NCI-H748 (cell line): ENCODE measurements around the gene GIMAP4.
"Not testable (repeated sequence)": the region's sequence is repeated elsewhere in the genome, so short reads cannot be mapped to it uniquely, and the experiment has no call there.

Experiments
- DNase-seq: peaks from one replicate; lab custom pipeline; 2025; ENCODE audit not compliant: unreplicated experiment; lab: John Stamatoyannopoulos, UW

Gene GIMAP4

GRCh38 chr7:150567169-150567568 is at the start of gene GIMAP4:
GIMAP4 (plus strand) TSS chr7:150567390; CDS start chr7:150569902, 2,512 bp downstream.
- no peak for DNase-seq

- no peak for DNase-seq
Observed at GRCh38 chr7:150519310-150519709, 47.9 kb upstream of the GIMAP4 start.

- no peak for DNase-seq
Observed at GRCh38 chr7:150520145-150520544, 47.0 kb upstream of the GIMAP4 start.

GRCh38 chr7:150522931-150523330 is 44.3 kb upstream of the GIMAP4 start:
- DNase-seq: not testable (repeated sequence)

GRCh38 chr7:150524018-150524417 is 43.2 kb upstream of the GIMAP4 start:
- no peak for DNase-seq

GRCh38 chr7:150531704-150532103 is 35.5 kb upstream of the GIMAP4 start:
- DNase-seq: no peak

- DNase-seq: no peak
Observed at GRCh38 chr7:150538259-150538658, 28.9 kb upstream of the GIMAP4 start.

- DNase-seq: no peak
Observed at GRCh38 chr7:150553163-150553562, 14.0 kb upstream of the GIMAP4 start.

- DNase-seq: no peak
Observed at GRCh38 chr7:150556521-150557138, 10.6 kb upstream of the GIMAP4 start.

- no peak for DNase-seq
Observed at GRCh38 chr7:150560486-150560885, 6.7 kb upstream of the GIMAP4 start.

GRCh38 chr7:150562919-150563318 is 4.3 kb upstream of the GIMAP4 start:
- no peak for DNase-seq

- DNase-seq: no peak
Observed at GRCh38 chr7:150564006-150564405, 3.2 kb upstream of the GIMAP4 start.

- DNase-seq: no peak
Observed at GRCh38 chr7:150564566-150564965, 2.6 kb upstream of the GIMAP4 start.

GRCh38 chr7:150565239-150565638 is 2.0 kb upstream of the GIMAP4 start:
- no peak for DNase-seq

GRCh38 chr7:150566123-150566522 is 1.1 kb upstream of the GIMAP4 start:
- DNase-seq: no peak

GRCh38 chr7:150566572-150566971 is 618 bp upstream of the GIMAP4 start:
- DNase-seq: no peak

GRCh38 chr7:150567871-150568301 is 696 bp downstream of the GIMAP4 start:
- no peak for DNase-seq

- DNase-seq: no peak
Observed at GRCh38 chr7:150568714-150569113, 1.5 kb downstream of the GIMAP4 start.

GRCh38 chr7:150569245-150569955 is 2.2 kb downstream of the GIMAP4 start:
- no peak for DNase-seq

GRCh38 chr7:150570556-150571465 is 3.6 kb downstream of the GIMAP4 start:
- DNase-seq: no peak

GRCh38 chr7:150572496-150572895 is 5.3 kb downstream of the GIMAP4 start:
- DNase-seq: no peak
